Ovary (tissue), 3 donors: ENCODE results near the gene RNLS.
"Not testable (repeated sequence)": the region's sequence is repeated elsewhere in the genome, so short reads cannot be mapped to it uniquely, and the experiment has no call there.

Source experiments
- EP300 ChIP-seq: sonication (generic); formaldehyde crosslinking; IDR thresholded peaks from one replicate; pipeline ENCODE4 v1.6.1; 2017; ENCODE audit warnings: antibody characterized with exemption
- POLR2A ChIP-seq: fragments of 450-650 bp; IDR thresholded peaks from one replicate; pipeline ENCODE4 v1.6.1; 2017; ENCODE audit warnings: antibody characterized with exemption, mild to moderate bottlenecking, moderate library complexity
- TF ChIP-seq, protein P1 (sequence below), 3 donors: fragments of 450-650 bp in 2 of 3; fragments of 200-600 bp in 1 of 3; IDR thresholded peaks; one replicate each; pipeline versions ENCODE4 v1.5.1 to v1.8.0; 2016 to 2022; ENCODE audit warnings: antibody characterized with exemption in 3 of 3, mild to moderate bottlenecking in 1 of 3
- donor health status: DM: no; HTN: no; CAD: no.

- TF ChIP-seq, protein P1, sequence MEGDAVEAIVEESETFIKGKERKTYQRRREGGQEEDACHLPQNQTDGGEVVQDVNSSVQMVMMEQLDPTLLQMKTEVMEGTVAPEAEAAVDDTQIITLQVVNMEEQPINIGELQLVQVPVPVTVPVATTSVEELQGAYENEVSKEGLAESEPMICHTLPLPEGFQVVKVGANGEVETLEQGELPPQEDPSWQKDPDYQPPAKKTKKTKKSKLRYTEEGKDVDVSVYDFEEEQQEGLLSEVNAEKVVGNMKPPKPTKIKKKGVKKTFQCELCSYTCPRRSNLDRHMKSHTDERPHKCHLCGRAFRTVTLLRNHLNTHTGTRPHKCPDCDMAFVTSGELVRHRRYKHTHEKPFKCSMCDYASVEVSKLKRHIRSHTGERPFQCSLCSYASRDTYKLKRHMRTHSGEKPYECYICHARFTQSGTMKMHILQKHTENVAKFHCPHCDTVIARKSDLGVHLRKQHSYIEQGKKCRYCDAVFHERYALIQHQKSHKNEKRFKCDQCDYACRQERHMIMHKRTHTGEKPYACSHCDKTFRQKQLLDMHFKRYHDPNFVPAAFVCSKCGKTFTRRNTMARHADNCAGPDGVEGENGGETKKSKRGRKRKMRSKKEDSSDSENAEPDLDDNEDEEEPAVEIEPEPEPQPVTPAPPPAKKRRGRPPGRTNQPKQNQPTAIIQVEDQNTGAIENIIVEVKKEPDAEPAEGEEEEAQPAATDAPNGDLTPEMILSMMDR (IDR thresholded peaks at IDR 0.05), result not testable (repeated sequence)
- not testable (repeated sequence) for TF ChIP-seq POLR2A, EP300
Observed at GRCh38 chr10:88355750-88356149, 227.4 kb downstream of the RNLS start.
